Right atrium auricular region (tissue), 2 donors: Measurements from ENCODE around the gene UBXN11. TPM values are rescaled to one million over a fixed set of nuclear protein-coding genes. Genes with fewer than 3 reads are reported as not detected.

ENCODE experiments used
- DNase-seq: peaks from one replicate; pipeline ENCODE4 v3.0.0-alpha.2; 2019; ENCODE audit warnings: low spot score
- H3K27ac ChIP-seq, 2 donors: fragments of 200-600 bp; sonication (generic); 1 replicate in 1 of 2; 2 replicates in 1 of 2; pipeline ENCODE4 v1.5.1; 2016 to 2019
- H3K27me3 ChIP-seq, 2 donors: fragments of 200-600 bp; sonication (generic); one replicate each; pipeline versions ENCODE4 v1.5.1 to v1.6.0; 2017 to 2019
- H3K36me3 ChIP-seq: fragments of 200-600 bp; sonication (generic); one replicate; pipeline ENCODE4 v1.5.1; 2016
- H3K4me1 ChIP-seq, 2 donors: fragments of 200-600 bp; sonication (generic); one replicate each; pipeline versions ENCODE4 v1.5.1 to v1.6.0; 2017 to 2019
- H3K4me3 ChIP-seq, 2 donors: fragments of 200-600 bp; sonication (generic); 1 replicate in 1 of 2; 2 replicates in 1 of 2; pipeline ENCODE4 v1.5.1; 2017 to 2019; ENCODE audit warnings: mild to moderate bottlenecking in 1 of 2, moderate library complexity in 1 of 2
- H3K9me3 ChIP-seq, 2 donors: fragments of 200-600 bp; sonication (generic); one replicate each; pipeline ENCODE4 v1.5.1; 2019
- total RNA-seq, 2 donors: library from RNA; depleted of rRNA; stranded (reverse); fragments of >200 nt; gene quantifications; one replicate each; pipeline ENCODE4 v1.1.0, GENCODE V29; 2016
- TF ChIP-seq, protein P1 (sequence below), 2 donors: fragments of 200-600 bp; sonication (generic); IDR thresholded peaks; one replicate each; pipeline ENCODE4 v1.5.1; 2019; ENCODE audit warnings: antibody characterized with exemption in 2 of 2

Gene UBXN11
- total RNA-seq, 2 donors from 2014 or later: 4.5 to 7.4 TPM

DNA sequence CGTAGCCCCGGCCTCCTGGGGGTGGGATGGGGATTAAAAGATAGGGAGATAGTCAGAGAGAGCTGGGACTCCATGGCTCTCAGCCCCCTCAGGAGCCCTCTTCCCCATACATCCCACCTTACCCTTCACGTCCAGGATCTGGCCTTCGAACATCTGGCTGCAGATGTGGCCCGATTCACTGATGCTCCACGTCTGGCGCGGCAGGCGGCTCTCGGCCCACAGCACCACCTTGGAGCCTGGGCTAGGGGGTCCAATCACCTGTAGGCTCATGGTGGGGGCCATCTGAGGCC is 15.6 kb upstream of the UBXN11 start:
- TF ChIP-seq, protein P1, sequence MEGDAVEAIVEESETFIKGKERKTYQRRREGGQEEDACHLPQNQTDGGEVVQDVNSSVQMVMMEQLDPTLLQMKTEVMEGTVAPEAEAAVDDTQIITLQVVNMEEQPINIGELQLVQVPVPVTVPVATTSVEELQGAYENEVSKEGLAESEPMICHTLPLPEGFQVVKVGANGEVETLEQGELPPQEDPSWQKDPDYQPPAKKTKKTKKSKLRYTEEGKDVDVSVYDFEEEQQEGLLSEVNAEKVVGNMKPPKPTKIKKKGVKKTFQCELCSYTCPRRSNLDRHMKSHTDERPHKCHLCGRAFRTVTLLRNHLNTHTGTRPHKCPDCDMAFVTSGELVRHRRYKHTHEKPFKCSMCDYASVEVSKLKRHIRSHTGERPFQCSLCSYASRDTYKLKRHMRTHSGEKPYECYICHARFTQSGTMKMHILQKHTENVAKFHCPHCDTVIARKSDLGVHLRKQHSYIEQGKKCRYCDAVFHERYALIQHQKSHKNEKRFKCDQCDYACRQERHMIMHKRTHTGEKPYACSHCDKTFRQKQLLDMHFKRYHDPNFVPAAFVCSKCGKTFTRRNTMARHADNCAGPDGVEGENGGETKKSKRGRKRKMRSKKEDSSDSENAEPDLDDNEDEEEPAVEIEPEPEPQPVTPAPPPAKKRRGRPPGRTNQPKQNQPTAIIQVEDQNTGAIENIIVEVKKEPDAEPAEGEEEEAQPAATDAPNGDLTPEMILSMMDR (IDR thresholded peaks at IDR 0.05): no peak
- Histone ChIP-seq H3K27ac (no peak overlapping the region), H3K4me3 (no peak overlapping the region), H3K9me3 (no peaks in the 10 kb centered on the region), H3K4me1 (peaks cover 0 to 5% of the 10 kb centered on the region in 2 donors), H3K36me3 (no peaks in the 10 kb centered on the region), H3K27me3 (no peaks in the 10 kb centered on the region)
- DNase-seq: no peak

- H3K9me3 ChIP-seq: no peaks in the 10 kb centered on the region
- H3K27me3 ChIP-seq: no peaks in the 10 kb centered on the region
- peaks cover 0 to 5% of the 10 kb centered on the region in 2 donors for H3K4me1 ChIP-seq
- H3K36me3 ChIP-seq: no peaks in the 10 kb centered on the region
- peak; percentile 95 for DNase-seq
- H3K4me3 ChIP-seq: no peak overlapping the region
- TF ChIP-seq, protein P1 (IDR thresholded peaks at IDR 0.05): peak; percentile 64 to 91
- H3K27ac ChIP-seq: no peak overlapping the region
Measured at GRCh38 chr1:26321315-26322041, 15.0 kb upstream of the UBXN11 start.

DNA sequence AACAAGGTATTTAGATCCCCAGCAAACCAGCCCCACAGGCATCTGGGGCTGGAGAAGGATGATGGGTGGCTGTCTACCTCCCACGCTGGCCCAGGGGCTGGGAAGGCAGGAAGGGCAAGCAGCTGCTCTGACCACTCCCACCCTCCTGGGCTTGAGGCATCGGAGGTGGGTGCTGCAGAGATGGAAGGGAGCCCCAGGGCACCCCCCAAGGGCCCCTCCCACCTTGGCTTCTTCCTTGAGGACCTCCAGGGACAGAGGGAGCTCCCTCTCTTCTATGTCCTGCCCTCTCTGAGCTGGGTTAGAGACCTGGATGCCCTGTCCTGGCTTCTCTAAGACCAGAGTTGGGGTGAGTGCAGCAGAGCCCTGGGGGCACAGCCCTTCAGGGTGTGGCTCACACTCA is 14.5 kb upstream of the UBXN11 start:
- TF ChIP-seq, protein P1 (IDR thresholded peaks at IDR 0.05): no peak
- Histone ChIP-seq H3K36me3 (no peaks in the 10 kb centered on the region), H3K4me3 (no peak overlapping the region), H3K4me1 (peaks cover 0 to 5% of the 10 kb centered on the region in 2 donors), H3K9me3 (no peaks in the 10 kb centered on the region), H3K27me3 (no peaks in the 10 kb centered on the region), H3K27ac (no peak overlapping the region)
- no peak for DNase-seq

- Histone ChIP-seq H3K9me3 (no peaks in the 10 kb centered on the region), H3K4me3 (no peak overlapping the region), H3K27ac (peak overlapping the region in 1 of 2 donors; percentile 35), H3K36me3 (no peaks in the 10 kb centered on the region), H3K27me3 (no peaks in the 10 kb centered on the region), H3K4me1 (peaks cover 0 to 5% of the 10 kb centered on the region in 2 donors)
- TF ChIP-seq, protein P1 (IDR thresholded peaks at IDR 0.05): no peak
- peak; percentile 66 for DNase-seq
Measured at GRCh38 chr1:26318338-26319064, 12.1 kb upstream of the UBXN11 start.

- H3K4me3 ChIP-seq: no peak within 1 kb of the TSS
- H3K27ac ChIP-seq: peak within 1 kb of the TSS in 1 of 2 donors; percentile 35
- no peaks in the 10 kb centered on the region for H3K9me3 ChIP-seq
- no peak for DNase-seq
- H3K36me3 ChIP-seq: no peaks in the 10 kb centered on the region
- H3K4me1 ChIP-seq: peaks cover 0 to 5% of the 10 kb centered on the region in 2 donors
- TF ChIP-seq, protein P1 (IDR thresholded peaks at IDR 0.05): no peak
- H3K27me3 ChIP-seq: no peaks in the 10 kb centered on the region
Measured at GRCh38 chr1:26317612-26318337, 11.3 kb upstream of the UBXN11 start, which contains the start of gene CD52. TSS of gene CD52 (plus strand) at chr1:26317958. CDS start at chr1:26318018, 60 bp downstream.
